ENCODE measurements around the gene TMC7. TPM values are rescaled to one million over a fixed set of nuclear protein-coding genes. Genes with fewer than 3 reads are reported as not detected.

TMC7 gene
- total RNA-seq, 1 experiment from 2014 or later, result 4.1 TPM

DNA sequence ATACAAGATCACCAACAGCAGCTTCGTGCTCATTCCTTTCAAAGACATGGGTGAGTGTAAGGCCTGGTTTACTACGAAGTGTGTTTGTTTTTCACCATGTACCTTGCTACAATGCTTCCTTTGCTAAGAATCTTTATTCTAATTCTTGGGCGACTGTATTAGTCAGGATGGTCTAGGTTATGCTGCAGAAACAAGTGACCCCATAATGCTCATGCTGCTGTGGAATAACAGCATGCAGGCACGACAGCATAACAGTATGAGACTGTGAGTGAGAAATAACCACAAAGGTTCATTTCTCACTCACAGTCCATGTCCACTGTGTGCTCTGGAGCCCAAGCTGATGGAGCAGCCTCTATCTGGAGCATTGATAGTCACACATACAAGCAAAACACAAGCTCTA lies 38.0 kb downstream of the TMC7 start:
- ChIA-PET POLR2A (interaction anchor here (1.2 kb wide), 1 partner anchor 10 kb away, joined by 3 read pairs; no protein-coding TSS in a partner anchor), CTCF (interaction anchor here (0.8 kb wide), 2 partner anchors 52 to 448 kb away, joined by 3 read pairs; no protein-coding TSS in a partner anchor)
- BruUV-seq (replicated peaks), result no TSS peak
- no peaks in the 10 kb centered on the region for H3K27me3 Mint-ChIP-seq (ENCODE audit: insufficient read depth, unreplicated experiment)
- peaks cover 11% of the 10 kb centered on the region for H3K36me3 Mint-ChIP-seq (ENCODE audit: insufficient read depth, unreplicated experiment)
- H3K9me3 Mint-ChIP-seq (ENCODE audit: unreplicated experiment), result no peaks in the 10 kb centered on the region
- DNase-seq (ENCODE audit: unreplicated experiment), result no peak
- no peak overlapping the region for H3K27ac Mint-ChIP-seq (ENCODE audit: low read depth, unreplicated experiment)
- no peaks in the 10 kb centered on the region for H3K4me1 Mint-ChIP-seq (ENCODE audit: insufficient read depth, unreplicated experiment)
- TF ChIP-seq, protein P1, sequence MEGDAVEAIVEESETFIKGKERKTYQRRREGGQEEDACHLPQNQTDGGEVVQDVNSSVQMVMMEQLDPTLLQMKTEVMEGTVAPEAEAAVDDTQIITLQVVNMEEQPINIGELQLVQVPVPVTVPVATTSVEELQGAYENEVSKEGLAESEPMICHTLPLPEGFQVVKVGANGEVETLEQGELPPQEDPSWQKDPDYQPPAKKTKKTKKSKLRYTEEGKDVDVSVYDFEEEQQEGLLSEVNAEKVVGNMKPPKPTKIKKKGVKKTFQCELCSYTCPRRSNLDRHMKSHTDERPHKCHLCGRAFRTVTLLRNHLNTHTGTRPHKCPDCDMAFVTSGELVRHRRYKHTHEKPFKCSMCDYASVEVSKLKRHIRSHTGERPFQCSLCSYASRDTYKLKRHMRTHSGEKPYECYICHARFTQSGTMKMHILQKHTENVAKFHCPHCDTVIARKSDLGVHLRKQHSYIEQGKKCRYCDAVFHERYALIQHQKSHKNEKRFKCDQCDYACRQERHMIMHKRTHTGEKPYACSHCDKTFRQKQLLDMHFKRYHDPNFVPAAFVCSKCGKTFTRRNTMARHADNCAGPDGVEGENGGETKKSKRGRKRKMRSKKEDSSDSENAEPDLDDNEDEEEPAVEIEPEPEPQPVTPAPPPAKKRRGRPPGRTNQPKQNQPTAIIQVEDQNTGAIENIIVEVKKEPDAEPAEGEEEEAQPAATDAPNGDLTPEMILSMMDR (IDR thresholded peaks at IDR 0.05; ENCODE audit: unreplicated experiment), result no peak
- intact Hi-C loops (cut with micrococcal nuclease), result no loop called here
- H3K4me3 Mint-ChIP-seq (ENCODE audit: unreplicated experiment), result no peak overlapping the region

DNA sequence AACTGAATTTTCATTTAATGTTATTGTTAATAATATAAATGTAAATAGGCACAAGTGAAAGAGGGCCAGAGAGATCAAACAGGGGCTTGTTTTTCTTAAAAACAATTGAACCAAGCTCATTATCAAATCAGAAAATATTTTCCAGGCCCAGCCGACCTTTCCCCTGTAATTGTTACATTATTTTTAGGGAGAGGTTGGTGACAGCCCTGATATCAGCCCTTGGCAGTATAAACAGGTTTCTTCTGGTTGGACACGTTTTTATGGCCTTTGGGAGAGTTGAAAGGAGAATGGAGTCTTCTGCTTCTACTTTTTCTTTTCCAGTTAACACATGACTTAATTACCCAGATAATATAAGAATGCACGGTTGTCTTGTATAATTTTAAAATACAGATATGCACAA lies 43.7 kb downstream of the TMC7 start:
- CTCF ChIA-PET, result no interaction called here
- no peak overlapping the region for H3K4me3 Mint-ChIP-seq (ENCODE audit: unreplicated experiment)

GRCh38 chr16:19029980-19030379 lies 46.2 kb downstream of the TMC7 start:
- Mint-ChIP-seq H3K4me3 (ENCODE audit: unreplicated experiment) (no peak overlapping the region), H3K36me3 (ENCODE audit: insufficient read depth, unreplicated experiment) (peaks cover 6% of the 10 kb centered on the region), H3K27me3 (ENCODE audit: insufficient read depth, unreplicated experiment) (no peaks in the 10 kb centered on the region), H3K4me1 (ENCODE audit: insufficient read depth, unreplicated experiment) (no peaks in the 10 kb centered on the region), H3K27ac (ENCODE audit: low read depth, unreplicated experiment) (no peak overlapping the region), H3K9me3 (ENCODE audit: unreplicated experiment) (peaks cover 6% of the 10 kb centered on the region)
- TF ChIP-seq, protein P1 (IDR thresholded peaks at IDR 0.05; ENCODE audit: unreplicated experiment), result no peak
- intact Hi-C loops (cut with micrococcal nuclease), result no loop called here
- DNase-seq (ENCODE audit: unreplicated experiment), result no peak
- no TSS peak for BruUV-seq (replicated peaks)
- CTCF ChIA-PET, result interaction anchor here (1.0 to 1.3 kb wide), 2 partner anchors 39 to 43 kb away, joined by 3 read pairs; no protein-coding TSS in a partner anchor
- POLR2A ChIA-PET, result no interaction called here

More for the DNA sequence above, 43.7 kb downstream of the TMC7 start:
- peaks cover 5% of the 10 kb centered on the region for H3K36me3 Mint-ChIP-seq (ENCODE audit: insufficient read depth, unreplicated experiment)
- H3K27ac Mint-ChIP-seq (ENCODE audit: low read depth, unreplicated experiment), result no peak overlapping the region
- no peaks in the 10 kb centered on the region for H3K27me3 Mint-ChIP-seq (ENCODE audit: insufficient read depth, unreplicated experiment)
- POLR2A ChIA-PET, result no interaction called here
- intact Hi-C loops (cut with micrococcal nuclease), result no loop called here
- no TSS peak for BruUV-seq (replicated peaks)
- H3K4me1 Mint-ChIP-seq (ENCODE audit: insufficient read depth, unreplicated experiment), result no peaks in the 10 kb centered on the region
- no peak for DNase-seq (ENCODE audit: unreplicated experiment)
- H3K9me3 Mint-ChIP-seq (ENCODE audit: unreplicated experiment), result no peaks in the 10 kb centered on the region
- TF ChIP-seq, protein P1 (IDR thresholded peaks at IDR 0.05; ENCODE audit: unreplicated experiment), result no peak

GRCh38 chr16:19031738-19032137 lies 48.0 kb downstream of the TMC7 start:
- TF ChIP-seq, protein P1 (IDR thresholded peaks at IDR 0.05; ENCODE audit: unreplicated experiment), result no peak
- Mint-ChIP-seq H3K36me3 (ENCODE audit: insufficient read depth, unreplicated experiment) (peaks cover 7% of the 10 kb centered on the region), H3K4me3 (ENCODE audit: unreplicated experiment) (no peak overlapping the region), H3K27me3 (ENCODE audit: insufficient read depth, unreplicated experiment) (no peaks in the 10 kb centered on the region), H3K4me1 (ENCODE audit: insufficient read depth, unreplicated experiment) (no peaks in the 10 kb centered on the region), H3K9me3 (ENCODE audit: unreplicated experiment) (peaks cover 14% of the 10 kb centered on the region), H3K27ac (ENCODE audit: low read depth, unreplicated experiment) (no peak overlapping the region)
- ChIA-PET CTCF (interaction anchor here (0.9 to 1.9 kb wide), 2 partner anchors 21 to 48 kb away, joined by 3 to 6 read pairs; partner anchors contain the start of gene TMC7), POLR2A (no interaction called here)
- no TSS peak for BruUV-seq (replicated peaks)
- intact Hi-C loops (cut with micrococcal nuclease), result no loop called here
- no peak for DNase-seq (ENCODE audit: unreplicated experiment)
